ENCODE data around the gene IFT81.
"Not testable (repeated sequence)": the region's sequence is repeated elsewhere in the genome, so short reads cannot be mapped to it uniquely, and the experiment has no call there.

The IFT81 gene

GRCh38 chr12:110246636-110247339 lies 122.6 kb downstream of the IFT81 start:
- DNase-seq (ENCODE audit: low read depth): no peak

- DNase-seq (ENCODE audit: low read depth): no peak
Measured at GRCh38 chr12:110247340-110248095, 123.4 kb downstream of the IFT81 start.

GRCh38 chr12:110248096-110248447 lies 123.9 kb downstream of the IFT81 start:
- DNase-seq (ENCODE audit: low read depth): no peak

GRCh38 chr12:110249105-110249504 lies 124.9 kb downstream of the IFT81 start:
- no peak for DNase-seq (ENCODE audit: low read depth)

- no peak for DNase-seq (ENCODE audit: low read depth)
Measured at GRCh38 chr12:110249716-110250225, 125.6 kb downstream of the IFT81 start.

- no peak for DNase-seq (ENCODE audit: low read depth)
Measured at GRCh38 chr12:110251381-110251780, 127.2 kb downstream of the IFT81 start.

- no peak for DNase-seq (ENCODE audit: low read depth)
Measured at GRCh38 chr12:110252716-110253115, 128.6 kb downstream of the IFT81 start.

GRCh38 chr12:110253176-110253575 lies 129.0 kb downstream of the IFT81 start:
- no peak for DNase-seq (ENCODE audit: low read depth)

- DNase-seq (ENCODE audit: low read depth): no peak
Measured at GRCh38 chr12:110254971-110255540, 130.9 kb downstream of the IFT81 start.

- not testable (repeated sequence) for DNase-seq (ENCODE audit: low read depth)
Measured at GRCh38 chr12:110255890-110256456, 131.8 kb downstream of the IFT81 start.

- no peak for DNase-seq (ENCODE audit: low read depth)
Measured at GRCh38 chr12:110256780-110257431, 132.7 kb downstream of the IFT81 start.

- DNase-seq (ENCODE audit: low read depth): no peak
Measured at GRCh38 chr12:110258466-110258865, 134.3 kb downstream of the IFT81 start.

- no peak for DNase-seq (ENCODE audit: low read depth)
Measured at GRCh38 chr12:110262442-110263388, 138.6 kb downstream of the IFT81 start.

GRCh38 chr12:110266381-110266960 lies 142.3 kb downstream of the IFT81 start:
- no peak for DNase-seq (ENCODE audit: low read depth)

- DNase-seq (ENCODE audit: low read depth): no peak
Measured at GRCh38 chr12:110266980-110267620, 142.9 kb downstream of the IFT81 start.
